K562 (cell line): ENCODE data around the gene MTMR10. TPM values are rescaled to one million over a fixed set of nuclear protein-coding genes. Genes with fewer than 3 reads are reported as not detected.

Experiments
- ATAC-seq: fragments of 200-7000 bp; cut with Tn5 transposase; 3 replicates; pipeline ENCODE4 v1.9.1; 2020; ENCODE audit warnings: moderate library complexity
- BruUV-seq: library from RNA; stranded (reverse); fragments of 400-500 nt; replicated peaks from 2 replicates; lab custom pipeline; 2021; lab: Mats Ljungman, UMichigan
- CTCF ChIA-PET: fragments of 300-600 bp; formaldehyde crosslinking; extraction: SDS; loops from one replicate; lab custom pipeline; 2021; ENCODE audit warnings: low intra/inter-chr PET ratio; lab: Yijun Ruan, JAX
- POLR2A ChIA-PET: fragments of 300-600, 350-650 bp; sonication (Branson Sonifier 250); formaldehyde crosslinking; extraction: SDS; loops from one replicate; lab custom pipeline; 2021; ENCODE audit warnings: antibody characterized with exemption, inconsistent platforms; lab: Yijun Ruan, JAX
- DNase-seq, 4 experiments: peaks; one replicate each; pipeline versions ENCODE4 v3.0.0 to v3.0.0-alpha.2; 2011 to 2018; ENCODE audit warnings: low spot score in 3 of 4, mixed read lengths in 3 of 4; ENCODE audit errors: extremely low read depth in 1 of 4
- FAIRE-seq: peaks from 2 replicates; lab custom pipeline; 2011; peaks lifted over from hg19 to GRCh38; lab: Jason Lieb, UNC
- H2AFZ ChIP-seq: 2 replicates; pipeline ENCODE4 v1.6.0; 2011; ENCODE audit warnings: low read depth, low read length, control low read depth, inconsistent platforms
- H3K27ac ChIP-seq: fragments of 200-600 bp; 3 replicates; pipeline ENCODE4 v1.8.0; 2011; ENCODE audit warnings: low read depth, mild to moderate bottlenecking, control low read depth, inconsistent platforms, low read length, moderate library complexity, mixed read lengths; ENCODE audit errors: extremely low read depth
- H3K27me3 ChIP-seq, 2 experiments: fragments of 300-600 bp in 1 of 2; 2 replicates in 1 of 2; 3 replicates in 1 of 2; pipeline versions ENCODE4 v1.6.0 to v1.8.0; 2011; ENCODE audit warnings: inconsistent platforms in 2 of 2, low read length in 2 of 2, mild to moderate bottlenecking in 1 of 2, mixed read lengths in 1 of 2, moderate library complexity in 1 of 2; ENCODE audit not compliant: control insufficient read depth in 2 of 2, insufficient read depth in 2 of 2
- H3K36me3 ChIP-seq: fragments of 300-600 bp; 3 replicates; pipeline ENCODE4 v1.8.0; 2011; ENCODE audit warnings: mild to moderate bottlenecking, low read length, inconsistent platforms; ENCODE audit not compliant: control insufficient read depth, insufficient read depth
- H3K4me1 ChIP-seq, 2 experiments: fragments of 200-600 bp in 1 of 2; replicated peaks in 1 of 2; 2 replicates in 1 of 2; 3 replicates in 1 of 2; pipeline versions ENCODE4 v1.5.1 to v1.8.0; 2011; ENCODE audit warnings: inconsistent platforms in 2 of 2, low read length in 2 of 2, mild to moderate bottlenecking in 1 of 2, mixed read lengths in 1 of 2, moderate library complexity in 1 of 2; ENCODE audit not compliant: control insufficient read depth in 2 of 2, insufficient read depth in 2 of 2
- H3K4me2 ChIP-seq: 2 replicates; pipeline ENCODE4 v1.6.1; 2011; ENCODE audit warnings: low read length, control low read depth, inconsistent platforms, mixed read lengths; ENCODE audit not compliant: insufficient read depth
- H3K4me3 ChIP-seq: fragments of 200-600 bp; sonication (generic), shearing (Covaris generic); 2 replicates; pipeline ENCODE4 v1.5.1; 2016; ENCODE audit warnings: control low read depth, inconsistent platforms
- H3K79me2 ChIP-seq: fragments of 200-600 bp; 3 replicates; pipeline ENCODE4 v1.8.0; 2011; ENCODE audit warnings: low read length, inconsistent platforms; ENCODE audit not compliant: control insufficient read depth, insufficient read depth
- H3K9ac ChIP-seq, 2 experiments: 2 replicates each; pipeline versions ENCODE4 v1.6.0 to v1.6.1; 2011; ENCODE audit warnings: low read depth in 2 of 2, low read length in 2 of 2, control low read depth in 1 of 2, inconsistent platforms in 1 of 2, mild to moderate bottlenecking in 1 of 2, mixed read lengths in 1 of 2; ENCODE audit not compliant: insufficient read depth in 1 of 2
- H3K9me1 ChIP-seq: one replicate; pipeline ENCODE4 v1.6.0; 2011; ENCODE audit warnings: inconsistent platforms, mild to moderate bottlenecking, low read length, moderate library complexity; ENCODE audit not compliant: control insufficient read depth, insufficient read depth
- H3K9me3 ChIP-seq: replicated peaks from 2 replicates; pipeline ENCODE4 v1.5.1; 2011; ENCODE audit warnings: low read depth, low read length, inconsistent platforms; ENCODE audit not compliant: control insufficient read depth, insufficient read depth
- H4K20me1 ChIP-seq: replicated peaks from 2 replicates; pipeline ENCODE4 v1.6.1; 2011; ENCODE audit warnings: low read length, inconsistent platforms, mixed read lengths; ENCODE audit not compliant: control insufficient read depth, insufficient read depth
- BRD4 ChIP-seq: fragments of 200-600 bp; sonication (generic); IDR thresholded peaks from 2 replicates; pipeline ENCODE4 v1.6.1; 2017; ENCODE audit warnings: inconsistent platforms
- C11orf30 ChIP-seq: fragments of 450-650 bp; IDR thresholded peaks from 2 replicates; pipeline ENCODE4 v1.6.1; 2016; ENCODE audit warnings: low read depth, mild to moderate bottlenecking
- CTBP1 ChIP-seq: fragments of 450-650 bp; IDR thresholded peaks from 2 replicates; pipeline ENCODE4 v1.6.1; 2016; ENCODE audit warnings: borderline replicate concordance
- DPF2 ChIP-seq: fragments of 450-650 bp; IDR thresholded peaks from 2 replicates; pipeline ENCODE4 v1.6.1; 2016
- FOSL1 ChIP-seq: fragments of 200-800 bp; sonication (Bioruptor generic); conservative IDR thresholded peaks from 2 replicates; pipeline ENCODE4 v1.6.1; 2016; ENCODE audit warnings: missing genetic modification characterization, missing compliant biosample characterization
- FOXA3 ChIP-seq, 2 experiments: fragments of 450-650 bp in 1 of 2; sonication (generic) in 1 of 2; formaldehyde crosslinking; IDR thresholded peaks in 1 of 2; conservative IDR thresholded peaks in 1 of 2; 2 replicates each; pipeline versions ENCODE4 v1.4.0 to v1.8.0; 2020 to 2022; ENCODE audit warnings: mild to moderate bottlenecking in 2 of 2, missing genetic modification reagents in 1 of 2
- FOXK1 ChIP-seq: sonication (generic); formaldehyde crosslinking; IDR thresholded peaks from 2 replicates; pipeline ENCODE4 v1.8.0; 2022; ENCODE audit warnings: missing genetic modification reagents, mild to moderate bottlenecking, borderline replicate concordance
- HSF4 ChIP-seq: fragments of 250-450 bp; sonication (Bioruptor Pico); IDR thresholded peaks from 2 replicates; pipeline ENCODE4 v2.1.2; 2022; ENCODE audit warnings: mild to moderate bottlenecking, moderate library complexity, borderline replicate concordance
- JUND ChIP-seq, 2 experiments: IDR thresholded peaks; 2 replicates in 1 of 2; 3 replicates in 1 of 2; pipeline ENCODE4 v1.6.1; 2011; ENCODE audit warnings: borderline replicate concordance in 2 of 2, low read depth in 2 of 2, low read length in 2 of 2, improper control_type of control experiment in 1 of 2, missing biosample characterization in 1 of 2, missing genetic modification characterization in 1 of 2, missing genetic modification reagents in 1 of 2
- KDM1A ChIP-seq, 2 experiments: fragments of 450-650 bp; IDR thresholded peaks; 2 replicates each; pipeline ENCODE4 v1.6.1; 2016; ENCODE audit warnings: mild to moderate bottlenecking in 2 of 2
- MAFF ChIP-seq: IDR thresholded peaks from 2 replicates; pipeline ENCODE4 v1.6.1; 2012; ENCODE audit warnings: low read length, improper control_type of control experiment
- MAFG ChIP-seq: fragments of 450-650 bp; conservative IDR thresholded peaks from 2 replicates; pipeline ENCODE4 v1.6.1; 2016; ENCODE audit warnings: missing genetic modification characterization, missing compliant biosample characterization
- MAFK ChIP-seq: IDR thresholded peaks from 2 replicates; pipeline ENCODE4 v1.6.1; 2011; ENCODE audit warnings: low read length, improper control_type of control experiment
- NFE2 ChIP-seq: IDR thresholded peaks from 2 replicates; pipeline ENCODE4 v1.6.1; 2014; ENCODE audit warnings: antibody characterized with exemption, low read depth
- RBM15 ChIP-seq: fragments of 200-400 bp; formaldehyde crosslinking; IDR thresholded peaks from 2 replicates; pipeline ENCODE4 v1.6.1; 2018; ENCODE audit warnings: mild to moderate bottlenecking, low read length, moderate library complexity; ENCODE audit not compliant: insufficient read depth
- RCOR1 ChIP-seq, 2 experiments: IDR thresholded peaks; 2 replicates each; pipeline ENCODE4 v1.6.1; 2012; ENCODE audit warnings: low read depth in 2 of 2, low read length in 2 of 2, borderline replicate concordance in 1 of 2, improper control_type of control experiment in 1 of 2
- SUPT5H ChIP-seq: fragments of 450-650 bp; IDR thresholded peaks from 2 replicates; pipeline ENCODE4 v1.6.1; 2016
- TCF7L2 ChIP-seq: fragments of 150-350 bp; IDR thresholded peaks from 2 replicates; pipeline ENCODE4 v1.6.1; 2016; ENCODE audit warnings: low read depth, mild to moderate bottlenecking, low read length, moderate library complexity
- TRIM28 ChIP-seq: fragments of 450-650 bp; IDR thresholded peaks from 2 replicates; pipeline ENCODE4 v1.6.1; 2017
- VEZF1 ChIP-seq: fragments of 200-800 bp; sonication (Bioruptor generic); IDR thresholded peaks from 2 replicates; pipeline ENCODE4 v1.6.1; 2017; ENCODE audit warnings: missing genetic modification characterization, missing compliant biosample characterization
- ZNF263 ChIP-seq: sonication (generic); formaldehyde crosslinking; IDR thresholded peaks from 2 replicates; pipeline ENCODE4 v1.8.0; 2022; ENCODE audit warnings: mild to moderate bottlenecking, missing genetic modification reagents, borderline replicate concordance
- ZNF316 ChIP-seq: fragments of 450-650 bp; IDR thresholded peaks from 2 replicates; pipeline ENCODE4 v1.6.1; 2016
- WGBS: fragments of 100-300 bp; shearing (Covaris generic); methylation state at CpG from one replicate; pipeline ENCODE4 v1.1.6; 2016; ENCODE audit warnings: low coverage, mixed read lengths; ENCODE audit not compliant: insufficient coverage; ENCODE audit errors: missing lambda C conversion rate; 5-methylcytosine and 5-hydroxymethylcytosine counted together
- in situ Hi-C: fragments of 300-500 bp; cut with MboI; formaldehyde crosslinking; loops from 4 replicates; pipeline ENCODE4 v1.15.0; 2018; ENCODE audit warnings: inconsistent platforms, mixed read lengths
- intact Hi-C: fragments of 100-400 bp; cut with micrococcal nuclease; formaldehyde crosslinking; loops from 2 replicates; pipeline ENCODE4 v1.14.2; 2022
- polyA plus RNA-seq, 8 experiments: library from polyadenylated mRNA; depleted of rRNA in 4 of 8; stranded (reverse) in 5 of 8; unstranded in 3 of 8; fragments of >200 nt; fragmentation: Nextera tagmentation in 2 of 8; fragmentation: Illumina TruSeq in 1 of 8; extraction: Ambion mirVana in 2 of 8; extraction: Trizol in 1 of 8; gene quantifications; 2 replicates each; pipeline versions ENCODE4 v1.2.1 to v1.2.3, GENCODE V29; 2011 to 2014; ENCODE audit warnings: inconsistent platforms in 1 of 8, missing spikeins in 1 of 8
- total RNA-seq, 7 experiments: library from RNA; depleted of rRNA in 6 of 7; stranded (reverse); fragments of >200 nt in 6 of 7; fragmentation: Illumina TruSeq in 2 of 7; extraction: Trizol in 2 of 7; gene quantifications; 2 replicates each; pipeline versions ENCODE4 v1.2.1 to v1.2.3, GENCODE V29; 2011 to 2021; ENCODE audit warnings: low replicate concordance in 1 of 7

MTMR10 gene
- total and polyA plus RNA-seq, 9 of the 15 experiments (the other 6 are each of a cell fraction or from before 2014, with no cell fraction given) = 1.6 to 6.8 (median 4.8) TPM

GRCh38 chr15:30953731-30954378 is 37.6 kb downstream of the MTMR10 start:
- CTCF ChIA-PET = no interaction called here
- H2AFZ ChIP-seq = no peak overlapping the region; the same call in 1 of the 2 replicates
- TF ChIP-seq KDM1A (IDR thresholded peaks at IDR 0.05) = peak in 1 of 2 experiments; percentile 22; a peak in 1 of 4 replicates
- peak; percentile 71 for TF ChIP-seq MAFG (tag)
- TF ChIP-seq TCF7L2 = no peak
- peak; percentile 85 for TF ChIP-seq NFE2
- no peak for TF ChIP-seq FOXA3 (CRISPR knock-in tag; conservative IDR thresholded peaks at IDR 0.05 in 1 of 2, IDR thresholded peaks at IDR 0.05 in 1 of 2)
- peak; percentile 91 for TF ChIP-seq ZNF316
- TF ChIP-seq HSF4 = no peak
- TF ChIP-seq MAFK = peak; percentile 58; the same call in 1 of the 2 replicates
- peak; percentile 67; the same call in 1 of the 2 replicates for TF ChIP-seq TRIM28
- TF ChIP-seq FOXK1 (CRISPR knock-in tag) = no peak
- TF ChIP-seq RCOR1 (IDR thresholded peaks at IDR 0.05; ENCODE audit: borderline replicate concordance in 1 of 2, low read depth in 2 of 2, low read length in 2 of 2) = peak in 1 of 2 experiments; percentile 46; a peak in 1 of 4 replicates
- TF ChIP-seq CTBP1 = peak; percentile 47; the same call in 1 of the 2 replicates
- 0 out of 2 replicates have a peak, but pooled peaks have one; percentile 27 for TF ChIP-seq DPF2
- TF ChIP-seq SUPT5H = 0 out of 2 replicates have a peak, but pooled peaks have one; percentile 15
- peak; percentile 43; the same call in 1 of the 2 replicates for TF ChIP-seq VEZF1 (CRISPR knock-in tag)
- TF ChIP-seq JUND (IDR thresholded peaks at IDR 0.05; ENCODE audit: borderline replicate concordance, low read depth, low read length) = peak; percentile 58; the same call in 1 of the 2 replicates
- TF ChIP-seq JUND (tag; IDR thresholded peaks at IDR 0.05; ENCODE audit: borderline replicate concordance, low read depth, low read length) = peak; percentile 27; the same call in 1 of the 3 replicates
- TF ChIP-seq C11orf30 = peak; percentile 89
- TF ChIP-seq ZNF263 (CRISPR knock-in tag) = peak; percentile 21; the same call in 1 of the 2 replicates
- TF ChIP-seq FOSL1 (tag) = peak; percentile 52
- TF ChIP-seq MAFF = peak; percentile 47
- TF ChIP-seq BRD4 = no peak
- TF ChIP-seq RBM15 = no peak

More at GRCh38 chr15:30953731-30954378, 37.6 kb downstream of the MTMR10 start:
- intact Hi-C loops = no loop called here
- no peaks in the 10 kb centered on the region for H3K9me3 ChIP-seq
- H3K36me3 ChIP-seq = peaks cover 43% of the 10 kb centered on the region
- H3K4me3 ChIP-seq = no peak overlapping the region
- H3K27me3 ChIP-seq = no peaks in the 10 kb centered on the region
- no peaks in the 10 kb centered on the region for H4K20me1 ChIP-seq
- POLR2A ChIA-PET = no interaction called here
- H3K9me1 ChIP-seq = no peaks in the 10 kb centered on the region
- ATAC-seq (peak; percentile 100), FAIRE-seq (peak; percentile 89), DNase-seq (peak; percentile 71 to 81 (median 78))
- 38% methylated on average over 7 of the region's 7 CpGs for WGBS
- no peaks in the 10 kb centered on the region for H3K79me2 ChIP-seq
- H3K27ac ChIP-seq = no peak overlapping the region; the same call in 2 of the 3 replicates
- H3K9ac ChIP-seq = no peak overlapping the region
- in situ Hi-C loops = no loop called here
- no TSS peak for BruUV-seq
- no peak overlapping the region for H3K4me2 ChIP-seq
- H3K4me1 ChIP-seq = peaks cover 4 to 9% of the 10 kb centered on the region in 2 experiments; a peak in 4 of 5 replicates
